ENCODE measurements around the gene ABCG4.

The ABCG4 gene

GRCh38 chr11:119109843-119110242 is 39.0 kb upstream of the ABCG4 start:
- TF ChIP-seq, protein P1, sequence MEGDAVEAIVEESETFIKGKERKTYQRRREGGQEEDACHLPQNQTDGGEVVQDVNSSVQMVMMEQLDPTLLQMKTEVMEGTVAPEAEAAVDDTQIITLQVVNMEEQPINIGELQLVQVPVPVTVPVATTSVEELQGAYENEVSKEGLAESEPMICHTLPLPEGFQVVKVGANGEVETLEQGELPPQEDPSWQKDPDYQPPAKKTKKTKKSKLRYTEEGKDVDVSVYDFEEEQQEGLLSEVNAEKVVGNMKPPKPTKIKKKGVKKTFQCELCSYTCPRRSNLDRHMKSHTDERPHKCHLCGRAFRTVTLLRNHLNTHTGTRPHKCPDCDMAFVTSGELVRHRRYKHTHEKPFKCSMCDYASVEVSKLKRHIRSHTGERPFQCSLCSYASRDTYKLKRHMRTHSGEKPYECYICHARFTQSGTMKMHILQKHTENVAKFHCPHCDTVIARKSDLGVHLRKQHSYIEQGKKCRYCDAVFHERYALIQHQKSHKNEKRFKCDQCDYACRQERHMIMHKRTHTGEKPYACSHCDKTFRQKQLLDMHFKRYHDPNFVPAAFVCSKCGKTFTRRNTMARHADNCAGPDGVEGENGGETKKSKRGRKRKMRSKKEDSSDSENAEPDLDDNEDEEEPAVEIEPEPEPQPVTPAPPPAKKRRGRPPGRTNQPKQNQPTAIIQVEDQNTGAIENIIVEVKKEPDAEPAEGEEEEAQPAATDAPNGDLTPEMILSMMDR (IDR thresholded peaks at IDR 0.05; ENCODE audit: insufficient read depth, low read length, missing control alignments) = no peak
- H3K4me3 ChIP-seq (ENCODE audit: low read depth, low read length) = no peak overlapping the region
- no peak for DNase-seq (ENCODE audit: low read depth, low spot score)
- ChIA-PET POLR2A (no interaction called here), CTCF (interaction anchor here (1.0 to 2.9 kb wide), 8 partner anchors 9 to 96 kb away, joined by 3 to 13 read pairs (median 6); partner anchors contain the start of gene CBL)

- no peak for DNase-seq (ENCODE audit: low read depth, low spot score)
- ChIA-PET CTCF (interaction anchor here (1.0 to 2.9 kb wide), 6 partner anchors 8 to 86 kb away, joined by 3 to 13 read pairs (median 8); a partner anchor contains a TSS), POLR2A (no interaction called here)
- no peak overlapping the region for H3K4me3 ChIP-seq (ENCODE audit: low read depth, low read length)
- TF ChIP-seq, protein P1 (IDR thresholded peaks at IDR 0.05; ENCODE audit: insufficient read depth, low read length, missing control alignments) = no peak
Observed at GRCh38 chr11:119110439-119110838, 38.4 kb upstream of the ABCG4 start.

DNA sequence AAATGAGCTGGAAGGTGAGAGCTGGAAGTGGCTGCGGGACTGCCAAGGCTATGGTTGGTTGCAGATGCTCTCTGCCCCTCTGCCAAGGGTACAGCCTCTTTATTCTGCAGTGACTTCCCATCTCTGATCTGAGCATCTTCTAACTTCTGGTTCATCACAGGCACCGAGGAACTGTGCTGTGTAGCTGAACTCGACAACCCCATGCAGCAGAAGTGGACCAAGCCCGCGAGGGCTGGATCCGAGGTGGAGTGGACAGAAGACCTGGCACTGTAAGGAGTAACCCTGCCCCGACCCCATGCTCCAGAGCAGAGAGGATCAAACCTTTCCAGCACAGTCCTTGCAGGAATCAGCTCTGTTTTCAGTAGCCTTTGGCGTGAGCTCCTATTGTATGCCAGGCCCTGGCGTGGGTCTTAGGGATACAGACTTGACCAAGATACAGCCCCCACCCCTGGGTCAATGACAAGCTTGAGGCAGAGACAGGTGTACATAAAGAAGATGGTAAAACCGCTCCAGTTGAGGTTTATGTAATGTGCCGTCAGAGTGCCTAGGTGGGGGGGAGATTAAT is 37.4 kb upstream of the ABCG4 start:
- no peak overlapping the region for H3K4me3 ChIP-seq (ENCODE audit: low read depth, low read length)
- TF ChIP-seq, protein P1 (IDR thresholded peaks at IDR 0.05; ENCODE audit: insufficient read depth, low read length, missing control alignments) = no peak
- DNase-seq (ENCODE audit: low read depth, low spot score) = no peak
- ChIA-PET POLR2A (no interaction called here), CTCF (interaction anchor here (0.7 to 2.9 kb wide), 6 partner anchors 9 to 94 kb away, joined by 3 to 10 read pairs (median 7); partner anchors contain the start of gene CBL)

DNA sequence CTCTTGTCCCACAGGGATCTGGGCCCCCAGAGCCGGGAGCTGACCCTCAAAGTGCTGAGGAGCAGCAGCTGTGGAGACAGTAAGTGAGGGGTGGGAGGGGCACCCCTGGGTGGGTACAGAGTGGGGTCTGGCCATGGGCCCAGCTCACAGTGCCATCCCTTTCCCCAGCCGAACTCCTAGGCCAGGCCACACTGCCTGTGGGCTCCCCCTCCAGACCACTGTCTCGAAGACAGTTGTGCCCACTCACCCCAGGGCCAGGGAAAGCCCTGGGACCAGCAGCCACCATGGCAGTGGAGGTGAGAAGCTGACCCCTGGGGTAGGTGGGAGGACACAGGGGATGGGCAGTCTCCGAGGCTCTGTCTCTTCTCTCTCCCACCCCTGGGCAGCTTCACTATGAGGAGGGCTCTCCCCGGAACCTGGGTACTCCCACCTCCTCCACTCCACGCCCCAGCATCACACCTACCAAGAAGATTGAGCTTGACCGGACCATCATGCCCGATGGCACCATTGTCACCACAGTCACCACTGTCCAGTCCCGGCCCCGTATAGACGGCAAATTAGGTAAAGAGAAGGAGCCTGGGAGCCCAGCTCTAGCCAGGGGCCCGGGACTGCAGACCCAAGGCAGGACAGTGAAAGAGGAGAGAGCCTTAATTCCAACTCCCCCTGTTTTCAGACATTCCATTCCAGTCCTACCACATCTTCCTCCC is 36.4 kb upstream of the ABCG4 start:
- H3K4me3 ChIP-seq (ENCODE audit: low read depth, low read length) = no peak overlapping the region
- CTCF ChIA-PET = interaction anchor here (1.3 to 2.9 kb wide), 6 partner anchors 10 to 262 kb away, joined by 3 to 10 read pairs (median 5); partner anchors contain the start of gene CBL
- POLR2A ChIA-PET = interaction anchor here (2.0 kb wide), 1 partner anchor 10 kb away, joined by 5 read pairs; no protein-coding TSS in a partner anchor
- TF ChIP-seq, protein P1 (IDR thresholded peaks at IDR 0.05; ENCODE audit: insufficient read depth, low read length, missing control alignments) = no peak
- DNase-seq (ENCODE audit: low read depth, low spot score) = no peak

DNA sequence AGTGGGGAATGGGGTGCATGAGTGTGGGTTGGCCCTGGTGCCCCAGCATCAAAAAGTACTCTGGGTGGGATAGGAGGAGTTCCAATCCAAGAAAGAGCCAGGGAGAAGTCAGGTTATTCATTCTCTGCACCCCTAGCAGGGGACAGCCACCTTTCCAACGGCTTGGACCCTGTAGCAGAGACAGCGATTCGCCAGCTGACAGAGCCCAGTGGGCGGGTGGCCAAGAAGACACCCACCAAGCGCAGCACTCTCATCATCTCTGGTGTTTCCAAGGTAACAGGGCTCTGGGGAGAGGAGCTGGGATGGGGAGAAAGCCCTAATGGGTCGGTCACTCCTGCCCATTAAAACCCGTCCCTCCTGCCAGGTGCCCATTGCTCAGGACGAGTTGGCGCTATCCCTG is 35.1 kb upstream of the ABCG4 start:
- H3K4me3 ChIP-seq (ENCODE audit: low read depth, low read length) = no peak overlapping the region
- DNase-seq (ENCODE audit: low read depth, low spot score) = no peak
- ChIA-PET CTCF (no interaction called here), POLR2A (interaction anchor here (0.7 to 2.0 kb wide), 2 partner anchors 11 to 19 kb away, joined by 3 to 5 read pairs; no protein-coding TSS in a partner anchor)
- TF ChIP-seq, protein P1 (IDR thresholded peaks at IDR 0.05; ENCODE audit: insufficient read depth, low read length, missing control alignments) = no peak

GRCh38 chr11:119114351-119114750 is 34.5 kb upstream of the ABCG4 start:
- no peak overlapping the region for H3K4me3 ChIP-seq (ENCODE audit: low read depth, low read length)
- ChIA-PET POLR2A (interaction anchor here (0.7 kb wide), 1 partner anchor 20 kb away, joined by 3 read pairs; no protein-coding TSS in a partner anchor), CTCF (interaction anchor here (1.1 kb wide), 1 partner anchor 92 kb away, joined by 3 read pairs; the partner anchor contains the start of gene CBL)
- TF ChIP-seq, protein P1 (IDR thresholded peaks at IDR 0.05; ENCODE audit: insufficient read depth, low read length, missing control alignments) = no peak
- DNase-seq (ENCODE audit: low read depth, low spot score) = no peak

Measured in AG04449 (cell line).